ENCODE data around the gene TBC1D19.

GRCh38 chr4:26577066-26577465, 6.8 kb upstream of the TBC1D19 start:
- TF ChIP-seq CTCF (IDR thresholded peaks at IDR 0.05) = no peak
- TF ChIP-seq POLR2A (IDR thresholded peaks at IDR 0.05) = no peak
- no peak for TF ChIP-seq EP300 (IDR thresholded peaks at IDR 0.05)

Measured in stomach (tissue), 4 donors.